ENCODE measurements around the gene GALNT7.

GRCh38 chr4:173288698-173289352 lies 120.2 kb downstream of the GALNT7 start:
- no peak for TF ChIP-seq CTCF (IDR thresholded peaks at IDR 0.05)
- no peak for TF ChIP-seq POLR2A (IDR thresholded peaks at IDR 0.05)
- no peak for TF ChIP-seq EP300 (IDR thresholded peaks at IDR 0.05)

Measured in tibial nerve (tissue), 4 donors.